ENCODE results near the gene STK16. TPM values are rescaled to one million over a fixed set of nuclear protein-coding genes. Genes with fewer than 3 reads are reported as not detected.

The STK16 gene
- total and polyA plus RNA-seq, 2 of the 13 experiments (the other 11 are each of a cell fraction or from before 2014, with no cell fraction given) = 28.0 to 50.9 TPM

GRCh38 chr2:219229305-219230058 is 15.8 kb upstream of the STK16 start, which contains the start of the genes ANKZF1 and ATG9A (continued):
- TF ChIP-seq ZBTB40 (IDR thresholded peaks at IDR 0.05) (no peak), ZBTB40 (CRISPR knock-in tag; IDR thresholded peaks at IDR 0.05) (0 out of 2 replicates have a peak, but pooled peaks have one; percentile 72), SOX6 (IDR thresholded peaks at IDR 0.05) (no peak), SOX6 (CRISPR knock-in tag; IDR thresholded peaks at IDR 0.05) (peak; percentile 62), ZNF547 (CRISPR knock-in tag; IDR thresholded peaks at IDR 0.05) (peak; percentile 91), ZBTB39 (CRISPR knock-in tag; IDR thresholded peaks at IDR 0.05) (no peak), MEIS1 (CRISPR knock-in tag; IDR thresholded peaks at IDR 0.05; ENCODE audit: borderline replicate concordance) (0 out of 2 replicates have a peak, but pooled peaks have one; percentile 8), KLF6 (CRISPR knock-in tag; IDR thresholded peaks at IDR 0.05) (peak; percentile 57; the same call in 1 of the 2 replicates), NFKB2 (CRISPR knock-in tag; IDR thresholded peaks at IDR 0.05; ENCODE audit: borderline replicate concordance) (peak; percentile 79; the same call in 1 of the 2 replicates), ZNF30 (CRISPR knock-in tag; IDR thresholded peaks at IDR 0.05) (no peak), RFXAP (CRISPR knock-in tag; IDR thresholded peaks at IDR 0.05; ENCODE audit: borderline replicate concordance) (peak; percentile 66), ARNTL (CRISPR knock-in tag; IDR thresholded peaks at IDR 0.05) (0 out of 2 replicates have a peak, but pooled peaks have one; percentile 7), SRF (IDR thresholded peaks at IDR 0.05; ENCODE audit: low read depth, low read length) (peak; percentile 40; the same call in 1 of the 2 replicates), PREB (CRISPR knock-in tag; IDR thresholded peaks at IDR 0.05) (no peak), ZNF614 (CRISPR knock-in tag; IDR thresholded peaks at IDR 0.05; ENCODE audit: borderline replicate concordance) (peak; percentile 43; the same call in 1 of the 2 replicates), HNF4A (CRISPR knock-in tag; IDR thresholded peaks at IDR 0.05) (no peak; the same call in 1 of the 2 replicates), ZNF24 (IDR thresholded peaks at IDR 0.05) (0 out of 2 replicates have a peak, but pooled peaks have one; percentile 22)
